H1 (cell line): ENCODE data around the gene CEND1. TPM values are rescaled to one million over a fixed set of nuclear protein-coding genes. Genes with fewer than 3 reads are reported as not detected.
A peak's percentile ranks its signal among the peaks of the same experiment; 100 is the strongest.

ENCODE experiments used
- CTCF ChIA-PET: fragments of 300-600 bp; sonication (Branson Sonifier 250); formaldehyde crosslinking; loops from one replicate; lab custom pipeline; 2021; ENCODE audit not compliant: partially characterized antibody; lab: Charles Lee
- POLR2A ChIA-PET: fragments of 300-600 bp; sonication (Branson Sonifier 250); formaldehyde crosslinking; loops from one replicate; lab custom pipeline; 2021; ENCODE audit warnings: inconsistent platforms; ENCODE audit not compliant: partially characterized antibody; lab: Charles Lee
- DNase-seq, 2 experiments: peaks; one replicate each; pipeline versions ENCODE4 v3.0.0 to v3.0.0-alpha.2; 2010 to 2022; ENCODE audit warnings: low spot score in 2 of 2, low read depth in 1 of 2, mixed read lengths in 1 of 2
- FAIRE-seq: peaks from 2 replicates; lab custom pipeline; 2011; peaks lifted over from hg19 to GRCh38; lab: Jason Lieb, UNC
- H2AFZ ChIP-seq: 2 replicates; pipeline ENCODE4 v1.8.1; 2012; ENCODE audit warnings: low read length, inconsistent platforms
- H2AK5ac ChIP-seq: 2 replicates; pipeline ENCODE4 v1.6.1; 2013; ENCODE audit warnings: low read depth, low read length
- H2BK120ac ChIP-seq: replicated peaks from 2 replicates; pipeline ENCODE3; 2013; ENCODE audit warnings: low read depth, low read length, inconsistent platforms
- H2BK12ac ChIP-seq: 2 replicates; pipeline ENCODE4 v1.6.1; 2013; ENCODE audit warnings: low read depth, low read length
- H2BK15ac ChIP-seq: 2 replicates; pipeline ENCODE4 v1.6.1; 2013; ENCODE audit warnings: low read length
- H2BK20ac ChIP-seq: 2 replicates; pipeline ENCODE4 v1.6.1; 2013; ENCODE audit warnings: low read length
- H2BK5ac ChIP-seq: 2 replicates; pipeline ENCODE4 v1.6.1; 2013; ENCODE audit warnings: low read depth, low read length
- H3K14ac ChIP-seq: 2 replicates; pipeline ENCODE4 v1.6.1; 2013; ENCODE audit warnings: inconsistent platforms; ENCODE audit not compliant: insufficient read length
- H3K18ac ChIP-seq: 2 replicates; pipeline ENCODE4 v1.6.1; 2013; ENCODE audit warnings: low read length; ENCODE audit errors: extremely low read depth
- H3K23ac ChIP-seq: 2 replicates; pipeline ENCODE4 v1.6.1; 2013; ENCODE audit warnings: inconsistent platforms; ENCODE audit not compliant: insufficient read length
- H3K23me2 ChIP-seq: 2 replicates; pipeline ENCODE4 v1.6.1; 2013; ENCODE audit warnings: low read depth, low read length
- H3K27ac ChIP-seq: 2 replicates; pipeline ENCODE4 v1.6.1; 2011; ENCODE audit warnings: low read depth, low read length, inconsistent platforms
- H3K27me3 ChIP-seq, 4 experiments: replicated peaks in 1 of 4; 1 replicate in 1 of 4; 2 replicates in 3 of 4; pipeline versions ENCODE4 v1.6.1 to v1.8.1; 2011 to 2013; ENCODE audit warnings: low read length in 3 of 4, mild to moderate bottlenecking in 3 of 4, inconsistent platforms in 2 of 4, mixed read lengths in 2 of 4, moderate library complexity in 1 of 4; ENCODE audit not compliant: control insufficient read depth in 3 of 4, insufficient read depth in 3 of 4; ENCODE audit errors: extremely low read depth in 1 of 4
- H3K36me3 ChIP-seq, 4 experiments: 2 replicates each; pipeline versions ENCODE4 v1.6.1 to v1.8.1; 2011 to 2013; ENCODE audit warnings: mild to moderate bottlenecking in 4 of 4, low read length in 3 of 4, moderate library complexity in 2 of 4, control low read depth in 1 of 4, inconsistent platforms in 1 of 4; ENCODE audit not compliant: insufficient read depth in 4 of 4, control insufficient read depth in 2 of 4
- H3K4ac ChIP-seq: replicated peaks from 2 replicates; pipeline ENCODE3; 2013; ENCODE audit warnings: low read length, low read depth, mixed read lengths, inconsistent platforms; ENCODE audit not compliant: insufficient read length
- H3K4me1 ChIP-seq, 4 experiments: replicated peaks in 1 of 4; 1 replicate in 1 of 4; 2 replicates in 3 of 4; pipeline versions ENCODE4 v1.6.1 to v1.8.1; 2011 to 2013; ENCODE audit warnings: low read length in 3 of 4, inconsistent platforms in 2 of 4, mixed read lengths in 1 of 4; ENCODE audit not compliant: insufficient read depth in 4 of 4, control insufficient read depth in 3 of 4
- H3K4me2 ChIP-seq, 2 experiments: 2 replicates each; pipeline versions ENCODE4 v1.6.1 to v1.8.1; 2011 to 2013; ENCODE audit warnings: low read depth in 2 of 2, low read length in 2 of 2, control low read depth in 1 of 2, inconsistent platforms in 1 of 2, mild to moderate bottlenecking in 1 of 2; ENCODE audit not compliant: insufficient read depth in 1 of 2
- H3K4me3 ChIP-seq, 4 experiments: fragments of 200-600, 300-600 bp in 1 of 4; sonication (generic), shearing (Covaris generic), sonication (Bioruptor Twin) in 1 of 4; 2 replicates each; pipeline versions ENCODE4 v1.5.1 to v1.8.1; 2011 to 2016; ENCODE audit warnings: low read length in 4 of 4, low read depth in 3 of 4, control low read depth in 2 of 4, inconsistent platforms in 2 of 4, mild to moderate bottlenecking in 2 of 4, mixed read lengths in 1 of 4, moderate library complexity in 1 of 4; ENCODE audit not compliant: insufficient read depth in 2 of 4; ENCODE audit errors: extremely low read depth in 1 of 4
- H3K56ac ChIP-seq: replicated peaks from 2 replicates; pipeline ENCODE3; 2013; ENCODE audit warnings: low read depth, mild to moderate bottlenecking, mixed read lengths, low read length, inconsistent platforms; ENCODE audit not compliant: insufficient read length
- H3K79me1 ChIP-seq: 2 replicates; pipeline ENCODE4 v1.6.1; 2013; ENCODE audit warnings: low read depth, low read length, control low read depth
- H3K79me2 ChIP-seq, 2 experiments: 2 replicates each; pipeline versions ENCODE4 v1.6.1 to v1.8.1; 2012 to 2013; ENCODE audit warnings: low read length in 2 of 2, mild to moderate bottlenecking in 2 of 2, inconsistent platforms in 1 of 2; ENCODE audit not compliant: insufficient read depth in 2 of 2, control insufficient read depth in 1 of 2
- H3K9ac ChIP-seq, 4 experiments: replicated peaks in 1 of 4; 1 replicate in 1 of 4; 2 replicates in 3 of 4; pipeline versions ENCODE4 v1.6.1 to v1.8.1; 2011 to 2013; ENCODE audit warnings: low read depth in 3 of 4, low read length in 3 of 4, control low read depth in 2 of 4, mild to moderate bottlenecking in 2 of 4, moderate library complexity in 2 of 4, inconsistent platforms in 1 of 4; ENCODE audit errors: extremely low read depth in 1 of 4
- H3K9me3 ChIP-seq, 2 experiments: 2 replicates each; pipeline versions ENCODE4 v1.6.1 to v1.8.1; 2012 to 2013; ENCODE audit warnings: mild to moderate bottlenecking in 2 of 2, moderate library complexity in 2 of 2, control low read depth in 1 of 2, inconsistent platforms in 1 of 2, low read depth in 1 of 2, low read length in 1 of 2, mixed read lengths in 1 of 2; ENCODE audit not compliant: insufficient read depth in 2 of 2
- H4K20me1 ChIP-seq, 2 experiments: replicated peaks in 1 of 2; 2 replicates each; pipeline versions ENCODE3 to v1.8.1; 2011 to 2013; ENCODE audit warnings: inconsistent platforms in 2 of 2, low read length in 2 of 2, mild to moderate bottlenecking in 1 of 2; ENCODE audit not compliant: insufficient read depth in 2 of 2, control insufficient read depth in 1 of 2
- H4K5ac ChIP-seq: 2 replicates; pipeline ENCODE4 v1.6.1; 2013; ENCODE audit warnings: low read length, low read depth, mixed read lengths, inconsistent platforms; ENCODE audit not compliant: insufficient read length
- H4K8ac ChIP-seq: 2 replicates; pipeline ENCODE4 v1.8.0; 2013; ENCODE audit warnings: mild to moderate bottlenecking, moderate library complexity, low read length, inconsistent platforms; ENCODE audit not compliant: insufficient read depth; ENCODE audit errors: extremely low read depth
- H4K91ac ChIP-seq: replicated peaks from 2 replicates; pipeline ENCODE3; 2013; ENCODE audit warnings: low read length, mixed read lengths, inconsistent platforms; ENCODE audit not compliant: insufficient read length
- BRCA1 ChIP-seq: IDR thresholded peaks from 2 replicates; pipeline ENCODE4 v1.6.1; 2012; ENCODE audit warnings: low read depth, low read length, improper control_type of control experiment
- CBX5 ChIP-seq: fragments of 300-800, 300-1000 bp; sonication (generic); IDR thresholded peaks from 2 replicates; pipeline ENCODE4 v1.7.1; 2016; ENCODE audit warnings: antibody characterized with exemption, low read length, low read depth
- CEBPB ChIP-seq: IDR thresholded peaks from 2 replicates; pipeline ENCODE4 v1.6.1; 2012; ENCODE audit warnings: low read depth, low read length
- EGR1 ChIP-seq: IDR thresholded peaks from 2 replicates; pipeline ENCODE4 v1.6.1; 2011; ENCODE audit warnings: low read depth, low read length, borderline replicate concordance
- GABPA ChIP-seq: IDR thresholded peaks from 2 replicates; pipeline ENCODE4 v1.6.1; 2011; ENCODE audit warnings: mild to moderate bottlenecking, low read length, moderate library complexity, borderline replicate concordance; ENCODE audit not compliant: insufficient read depth
- KDM5A ChIP-seq: fragments of 200-600 bp; IDR thresholded peaks from 2 replicates; pipeline ENCODE4 v1.7.1; 2012; ENCODE audit warnings: mild to moderate bottlenecking, low read length, inconsistent platforms, mixed read lengths
- POLR2A ChIP-seq, 2 experiments: IDR thresholded peaks; 1 replicate in 1 of 2; 2 replicates in 1 of 2; pipeline ENCODE4 v1.6.1; 2011; ENCODE audit warnings: low read depth in 2 of 2, low read length in 2 of 2, mild to moderate bottlenecking in 2 of 2; ENCODE audit errors: control extremely low read depth in 1 of 2
- POLR2AphosphoS5 ChIP-seq: IDR thresholded peaks from 2 replicates; pipeline ENCODE4 v1.6.1; 2011; ENCODE audit warnings: low read depth, low read length
- RAD21 ChIP-seq, 2 experiments: IDR thresholded peaks in 1 of 2; conservative IDR thresholded peaks in 1 of 2; 2 replicates each; pipeline ENCODE4 v1.6.1; 2011; ENCODE audit warnings: low read depth in 2 of 2, low read length in 2 of 2, improper control_type of control experiment in 1 of 2, inconsistent platforms in 1 of 2, mild to moderate bottlenecking in 1 of 2, moderate library complexity in 1 of 2
- RNF2 ChIP-seq: fragments of 200-900, 300-1000 bp; sonication (generic); IDR thresholded peaks from 2 replicates; pipeline ENCODE4 v1.7.1; 2016; ENCODE audit warnings: borderline replicate concordance, low read depth, mild to moderate bottlenecking, antibody characterized with exemption, low read length; ENCODE audit not compliant: poor library complexity, severe bottlenecking; ENCODE audit errors: missing control alignments
- SP4 ChIP-seq: IDR thresholded peaks from 2 replicates; pipeline ENCODE4 v1.6.1; 2012; ENCODE audit warnings: low read length, inconsistent platforms
- ZNF274 ChIP-seq: IDR thresholded peaks from 2 replicates; pipeline ENCODE4 v1.7.0; 2012; ENCODE audit warnings: low read length, borderline replicate concordance; ENCODE audit errors: extremely low read depth
- WGBS, 2 experiments: shearing (Covaris generic) in 1 of 2; methylation state at CpG; one replicate each; pipeline versions ENCODE4 v1.1.6 to v1.1.7; 2013 to 2015; ENCODE audit warnings: low lambda C conversion rate in 2 of 2, mixed read lengths in 2 of 2, inconsistent platforms in 1 of 2, low coverage in 1 of 2, missing lambda C conversion rate in 1 of 2; ENCODE audit not compliant: insufficient replicate concordance in 2 of 2, insufficient coverage in 1 of 2, insufficient read length in 1 of 2; ENCODE audit errors: extremely low coverage in 1 of 2, missing lambda C conversion rate in 1 of 2; 5-methylcytosine and 5-hydroxymethylcytosine counted together
- polyA plus RNA-seq, 7 experiments: library from polyadenylated mRNA; depleted of rRNA in 3 of 7; stranded (reverse) in 5 of 7; unstranded in 2 of 7; fragments of >200 nt in 5 of 7; fragments of 200-250 nt in 2 of 7; gene quantifications; 1 replicate in 5 of 7; 2 replicates in 1 of 7; 4 replicates in 1 of 7; pipeline versions ENCODE4 v1.2.1 to v1.2.3, GENCODE V29; 2011 to 2013; ENCODE audit warnings: missing spikeins in 2 of 7, mixed read lengths in 2 of 7
- total RNA-seq: library from RNA; stranded (reverse); fragmentation: NEBNext Ultra II Directional; extraction: Animal tissue kit (Norgen Biotek cat#: 25700); gene quantifications from 2 replicates; pipeline ENCODE4 v1.2.1, GENCODE V29; 2021

Gene CEND1
- total and polyA plus RNA-seq, 2 of the 8 experiments (the other 6 are each of a cell fraction or from before 2014, with no cell fraction given) = 0.82 to 5.0 TPM

- Histone ChIP-seq H3K9me3 (no peaks in the 10 kb centered on the region), H3K56ac (peak within 1 kb of the TSS; percentile 59), H2BK12ac (peak within 1 kb of the TSS; percentile 53; the same call in 1 of the 2 replicates), H2BK120ac (no peak within 1 kb of the TSS), H2BK15ac (no peak within 1 kb of the TSS), H3K18ac (peak within 1 kb of the TSS; percentile 95), H3K79me2 (peaks cover 0 to 5% of the 10 kb centered on the region in 2 experiments; a peak in 1 of 4 replicates), H3K4me1 (peaks cover 4 to 20% (median 15%) of the 10 kb centered on the region in 4 experiments), H3K4ac (peak within 1 kb of the TSS; percentile 85), H2BK5ac (peak within 1 kb of the TSS; percentile 91; the same call in 1 of the 2 replicates), H3K27me3 (no peaks in the 10 kb centered on the region), H4K91ac (peak within 1 kb of the TSS; percentile 99), H2AK5ac (no peak within 1 kb of the TSS), H4K5ac (peak within 1 kb of the TSS; percentile 62), H3K4me2 (peak within 1 kb of the TSS; percentile 84 to 92), H3K23me2 (peaks cover 7% of the 10 kb centered on the region), H2AFZ (no peak within 1 kb of the TSS), H4K20me1 (peaks cover 0 to 12% of the 10 kb centered on the region in 2 experiments), H3K79me1 (0 out of 2 replicates have a peak, but pooled peaks cover 4% of the 10 kb centered on the region), H3K9ac (peak within 1 kb of the TSS; percentile 26 to 83 (median 74); a peak in 6 of 7 replicates), H3K14ac (no peak within 1 kb of the TSS), H2BK20ac (no peak within 1 kb of the TSS), H4K8ac (peak within 1 kb of the TSS; percentile 85), H3K36me3 (peaks cover 3 to 34% (median 6%) of the 10 kb centered on the region in 4 experiments; a peak in 5 of 8 replicates), H3K27ac (no peak within 1 kb of the TSS; the same call in 1 of the 2 replicates), H3K4me3 (peak within 1 kb of the TSS; percentile 65 to 85 (median 81)), H3K23ac (no peak within 1 kb of the TSS)
- 25% methylated on average over 23 of the region's 69 CpGs; no CpG with 5 or more reads in 1 of the 2 experiments for WGBS, 2 experiments
- no peak for FAIRE-seq
- POLR2A ChIA-PET = interaction anchor here (0.8 to 53.0 kb wide), 6 partner anchors 8 to 156 kb away, joined by 3 to 1917 read pairs (median 5); partner anchors contain the start of genes CD151, CEND1, CRACR2B and PNPLA2
- peak in 1 of 2 experiments; percentile 93 for DNase-seq
- CTCF ChIA-PET = interaction anchor here (0.7 to 1.3 kb wide), 6 partner anchors 12 to 239 kb away, joined by 3 to 6 read pairs (median 4); no protein-coding TSS in a partner anchor
- TF ChIP-seq GABPA (no peak), RAD21 (IDR thresholded peaks at IDR 0.05 in 1 of 2, conservative IDR thresholded peaks at IDR 0.05 in 1 of 2; ENCODE audit: low read depth in 2 of 2, low read length in 2 of 2) (peak; percentile 32 to 68; a peak in 3 of 4 replicates), RNF2 (no peak), CEBPB (no peak), EGR1 (0 out of 2 replicates have a peak, but pooled peaks have one; percentile 21), ZNF274 (no peak), POLR2AphosphoS5 (peak; percentile 27; the same call in 1 of the 2 replicates), POLR2A (IDR thresholded peaks at IDR 0.05; ENCODE audit: control extremely low read depth in 1 of 2, low read depth in 2 of 2, low read length in 2 of 2) (peak in 1 of 2 experiments; percentile 28; a peak in 1 of 3 replicates), KDM5A (no peak), CBX5 (no peak), BRCA1 (no peak), SP4 (no peak)
Observed at GRCh38 chr11:798093-798713, 8.3 kb upstream of the CEND1 start, which contains the start of gene SLC25A22. Gene SLC25A22 (minus strand): TSS chr11:798281. CDS start chr11:795006, 3,275 bp downstream.
